Mucosa of descending colon (tissue), 3 donors: ENCODE measurements around the gene ATF6B. TPM values are rescaled to one million over a fixed set of nuclear protein-coding genes. Genes with fewer than 3 reads are reported as not detected.

ENCODE experiments used
- ATAC-seq: fragments of 200-7000 bp; cut with Tn5 transposase; one replicate; pipeline ENCODE4 v1.9.1; 2020; ENCODE audit warnings: mild to moderate bottlenecking, moderate library complexity
- DNase-seq, 3 donors: peaks; one replicate each; pipeline ENCODE4 v3.0.0-alpha.2; 2020
- H3K36me3 ChIP-seq: fragments of 200-600 bp; one replicate; pipeline ENCODE4 v1.8.0; 2021; ENCODE audit warnings: low read depth, mild to moderate bottlenecking
- H3K4me1 ChIP-seq: fragments of 200-600 bp; one replicate; pipeline ENCODE4 v1.8.0; 2021; ENCODE audit warnings: low read depth, mild to moderate bottlenecking
- H3K4me3 ChIP-seq: fragments of 200-600 bp; one replicate; pipeline ENCODE4 v1.8.0; 2021; ENCODE audit warnings: mild to moderate bottlenecking
- H3K9me3 ChIP-seq: fragments of 200-600 bp; one replicate; pipeline ENCODE4 v1.8.0; 2021; ENCODE audit warnings: mild to moderate bottlenecking
- CTCF ChIP-seq: fragments of 200-600 bp; IDR thresholded peaks from one replicate; pipeline ENCODE4 v1.8.0; 2022; ENCODE audit warnings: antibody characterized with exemption, mild to moderate bottlenecking
- intact Hi-C, 2 donors: fragments of 100-400 bp; cut with DNase I in 1 of 2; cut with micrococcal nuclease in 1 of 2; formaldehyde crosslinking; loops; one replicate each; pipeline versions ENCODE4 v1.11.0 to v1.11.1; 2022; cut with DNase I, micrococcal nuclease
- total RNA-seq, 3 donors: library from RNA; stranded (reverse); fragmentation: NEBNext Ultra II Directional in 2 of 3; extraction: Animal tissue kit (Norgen Biotek cat#: 25700) in 2 of 3; gene quantifications; one replicate each; pipeline versions ENCODE4 v1.2.1 to v1.2.4, GENCODE V29; 2021 to 2023
- donor health status: DM: no; HTN: no; CAD: no; lungs with moderate emphysema.
- donor health status: DM: no; HTN: no; CAD: no.
- donor health status: DM: no; HTN: yes; CAD: no.

Gene ATF6B
- total RNA-seq, 3 donors from 2014 or later = 79.9 to 121 (median 97.4) TPM

- Histone ChIP-seq H3K9me3 (no peaks in the 10 kb centered on the region), H3K36me3 (no peaks in the 10 kb centered on the region), H3K4me3 (no peak overlapping the region), H3K4me1 (no peaks in the 10 kb centered on the region)
- TF ChIP-seq CTCF = no peak
- peak in 1 of 3 donors; percentile 27 for DNase-seq
- ATAC-seq = no peak
- intact Hi-C loops = no loop called here
Observed at GRCh38 chr6:32076321-32076809, 51.7 kb downstream of the ATF6B start.

GRCh38 chr6:32075781-32076180 is 52.3 kb downstream of the ATF6B start:
- H3K9me3 ChIP-seq = no peaks in the 10 kb centered on the region
- no peaks in the 10 kb centered on the region for H3K4me1 ChIP-seq
- no peak overlapping the region for H3K4me3 ChIP-seq
- no peak for TF ChIP-seq CTCF
- DNase-seq (peak in 1 of 3 donors; percentile 20), ATAC-seq (no peak)
- intact Hi-C loops = no loop called here
- no peaks in the 10 kb centered on the region for H3K36me3 ChIP-seq

GRCh38 chr6:32074996-32075532 is 53.0 kb downstream of the ATF6B start:
- intact Hi-C loops = no loop called here
- Histone ChIP-seq H3K9me3 (no peaks in the 10 kb centered on the region), H3K4me3 (no peak overlapping the region), H3K4me1 (no peaks in the 10 kb centered on the region), H3K36me3 (no peaks in the 10 kb centered on the region)
- ATAC-seq (no peak), DNase-seq (peak in 1 of 3 donors; percentile 7)
- no peak for TF ChIP-seq CTCF

- H3K36me3 ChIP-seq = no peaks in the 10 kb centered on the region
- ATAC-seq (no peak), DNase-seq (peak in 1 of 3 donors; percentile 37)
- intact Hi-C loops = no loop called here
- no peak overlapping the region for H3K4me3 ChIP-seq
- no peak for TF ChIP-seq CTCF
- no peaks in the 10 kb centered on the region for H3K9me3 ChIP-seq
- no peaks in the 10 kb centered on the region for H3K4me1 ChIP-seq
Observed at GRCh38 chr6:32073613-32074012, 54.4 kb downstream of the ATF6B start.

GRCh38 chr6:32073101-32073500 is 54.9 kb downstream of the ATF6B start:
- no peaks in the 10 kb centered on the region for H3K4me1 ChIP-seq
- DNase-seq = peak in 1 of 3 donors; percentile 12
- no peaks in the 10 kb centered on the region for H3K9me3 ChIP-seq
- no peak for ATAC-seq
- intact Hi-C loops = no loop called here
- H3K4me3 ChIP-seq = no peak overlapping the region
- no peak for TF ChIP-seq CTCF
- H3K36me3 ChIP-seq = no peaks in the 10 kb centered on the region
